Parathyroid adenoma (tissue), 2 donors: ENCODE data around the gene SIRT6.
A peak's percentile ranks its signal among the peaks of the same experiment; 100 is the strongest.

Experiments
- H2AFZ ChIP-seq: fragments of 300-600 bp; sonication (generic); one replicate; pipeline ENCODE4 v1.7.0; 2017; ENCODE audit warnings: antibody characterized with exemption, mild to moderate bottlenecking
- H3K27ac ChIP-seq: fragments of 300-600 bp; sonication (generic); one replicate; pipeline ENCODE4 v1.7.0; 2017
- H3K27me3 ChIP-seq: fragments of 300-600 bp; sonication (generic); one replicate; pipeline ENCODE4 v1.7.0; 2017; ENCODE audit warnings: low read length; ENCODE audit not compliant: control insufficient read depth, insufficient read depth
- H3K36me3 ChIP-seq: fragments of 300-600 bp; sonication (generic); one replicate; pipeline ENCODE4 v1.7.0; 2017; ENCODE audit warnings: low read length; ENCODE audit not compliant: control insufficient read depth, insufficient read depth
- H3K4me1 ChIP-seq: fragments of 300-600 bp; sonication (generic); one replicate; pipeline ENCODE4 v1.7.0; 2017; ENCODE audit warnings: control low read depth
- H3K4me2 ChIP-seq: fragments of 300-600 bp; sonication (generic); one replicate; pipeline ENCODE4 v1.7.0; 2017; ENCODE audit warnings: low read length
- H3K4me3 ChIP-seq: fragments of 300-600 bp; sonication (generic); one replicate; pipeline ENCODE4 v1.7.0; 2017; ENCODE audit warnings: low read depth, low read length
- H3K79me2 ChIP-seq: fragments of 300-600 bp; sonication (generic); one replicate; pipeline ENCODE4 v1.7.0; 2017; ENCODE audit warnings: control low read depth
- H3K9ac ChIP-seq: fragments of 300-600 bp; sonication (generic); one replicate; pipeline ENCODE4 v1.7.0; 2017; ENCODE audit warnings: mild to moderate bottlenecking
- H3K9me3 ChIP-seq: fragments of 300-600 bp; sonication (generic); one replicate; pipeline ENCODE4 v1.7.0; 2017; ENCODE audit warnings: low read length; ENCODE audit not compliant: control insufficient read depth
- CTCF ChIP-seq: fragments of 300-600 bp; sonication (generic); IDR thresholded peaks from one replicate; pipeline ENCODE4 v1.7.0; 2017; ENCODE audit warnings: antibody characterized with exemption, mild to moderate bottlenecking
- donor health status: primary hyperparathyroidism.

SIRT6 gene

GRCh38 chr19:4189641-4190040 lies 7.3 kb upstream of the SIRT6 start:
- H3K9me3 ChIP-seq = no peaks in the 10 kb centered on the region
- H2AFZ ChIP-seq = no peak overlapping the region
- no peak overlapping the region for H3K27ac ChIP-seq
- H3K4me1 ChIP-seq = no peaks in the 10 kb centered on the region
- no peak overlapping the region for H3K4me2 ChIP-seq
- H3K4me3 ChIP-seq = no peak overlapping the region
- no peaks in the 10 kb centered on the region for H3K36me3 ChIP-seq
- no peak for TF ChIP-seq CTCF
- no peaks in the 10 kb centered on the region for H3K27me3 ChIP-seq
- no peaks in the 10 kb centered on the region for H3K79me2 ChIP-seq
- no peak overlapping the region for H3K9ac ChIP-seq

- TF ChIP-seq CTCF = no peak
- H3K27me3 ChIP-seq = no peaks in the 10 kb centered on the region
These were observed 5.2 kb upstream of the SIRT6 start for GRCh38 chr19:4187313-4188122.

GRCh38 chr19:4186087-4186993 lies 4.0 kb upstream of the SIRT6 start:
- H3K27ac ChIP-seq = no peak overlapping the region
- no peak overlapping the region for H3K4me3 ChIP-seq
- H3K36me3 ChIP-seq = no peaks in the 10 kb centered on the region
- no peak overlapping the region for H3K4me2 ChIP-seq
- H2AFZ ChIP-seq = peak overlapping the region; percentile 72
- H3K4me1 ChIP-seq = peaks cover 6% of the 10 kb centered on the region
- H3K9me3 ChIP-seq = no peaks in the 10 kb centered on the region
- no peaks in the 10 kb centered on the region for H3K27me3 ChIP-seq
- peak; percentile 57 for TF ChIP-seq CTCF
- no peak overlapping the region for H3K9ac ChIP-seq
- H3K79me2 ChIP-seq = no peaks in the 10 kb centered on the region

More at GRCh38 chr19:4187313-4188122, 5.2 kb upstream of the SIRT6 start:
- H3K36me3 ChIP-seq = no peaks in the 10 kb centered on the region
- H3K79me2 ChIP-seq = no peaks in the 10 kb centered on the region
- no peak overlapping the region for H3K4me2 ChIP-seq
- no peak overlapping the region for H3K4me3 ChIP-seq
- no peak overlapping the region for H3K9ac ChIP-seq
- H3K27ac ChIP-seq = no peak overlapping the region
- H3K9me3 ChIP-seq = no peaks in the 10 kb centered on the region
- H3K4me1 ChIP-seq = peaks cover 4% of the 10 kb centered on the region
- no peak overlapping the region for H2AFZ ChIP-seq

- Histone ChIP-seq H3K27ac (no peak overlapping the region), H2AFZ (no peak overlapping the region), H3K9me3 (no peaks in the 10 kb centered on the region), H3K9ac (no peak overlapping the region), H3K79me2 (no peaks in the 10 kb centered on the region), H3K4me3 (no peak overlapping the region), H3K27me3 (no peaks in the 10 kb centered on the region), H3K4me1 (peaks cover 9% of the 10 kb centered on the region), H3K4me2 (no peak overlapping the region), H3K36me3 (no peaks in the 10 kb centered on the region)
- no peak for TF ChIP-seq CTCF
These were observed 3.2 kb upstream of the SIRT6 start for GRCh38 chr19:4185413-4186086.
